Neutrophil (primary cell): Measurements from ENCODE around the gene DLL3.

Experiments
- H3K27ac ChIP-seq: fragments of 200-600 bp; sonication (generic); 2 replicates; pipeline ENCODE4 v1.5.1; 2016; ENCODE audit warnings: mild to moderate bottlenecking, moderate library complexity
- H3K27me3 ChIP-seq: fragments of 200-600 bp; sonication (generic); 2 replicates; pipeline ENCODE4 v1.6.0; 2016; ENCODE audit warnings: mild to moderate bottlenecking
- H3K36me3 ChIP-seq: fragments of 200-600 bp; sonication (generic); 2 replicates; pipeline ENCODE4 v1.5.1; 2017
- H3K4me1 ChIP-seq, 2 experiments: fragments of 200-600 bp in 1 of 2; sonication (generic) in 1 of 2; 1 replicate in 1 of 2; 2 replicates in 1 of 2; pipeline versions ENCODE4 v1.5.1 to v1.6.1; 2013 to 2016; ENCODE audit warnings: low read depth in 1 of 2, low read length in 1 of 2, mild to moderate bottlenecking in 1 of 2, moderate library complexity in 1 of 2; ENCODE audit not compliant: control insufficient read depth in 1 of 2, insufficient read depth in 1 of 2
- H3K4me3 ChIP-seq, 2 experiments: fragments of 200-600 bp in 1 of 2; sonication (generic) in 1 of 2; 1 replicate in 1 of 2; 2 replicates in 1 of 2; pipeline ENCODE4 v1.5.1; 2013 to 2016; ENCODE audit warnings: low read depth in 1 of 2, low read length in 1 of 2, mild to moderate bottlenecking in 1 of 2, moderate library complexity in 1 of 2
- H3K9me3 ChIP-seq: fragments of 200-600 bp; sonication (generic); 2 replicates; pipeline ENCODE4 v1.5.1; 2016
- TF ChIP-seq, protein P1 (sequence below): fragments of 200-600 bp; sonication (generic); IDR thresholded peaks from 2 replicates; pipeline ENCODE4 v1.5.1; 2016; ENCODE audit warnings: antibody characterized with exemption

The DLL3 gene

DNA sequence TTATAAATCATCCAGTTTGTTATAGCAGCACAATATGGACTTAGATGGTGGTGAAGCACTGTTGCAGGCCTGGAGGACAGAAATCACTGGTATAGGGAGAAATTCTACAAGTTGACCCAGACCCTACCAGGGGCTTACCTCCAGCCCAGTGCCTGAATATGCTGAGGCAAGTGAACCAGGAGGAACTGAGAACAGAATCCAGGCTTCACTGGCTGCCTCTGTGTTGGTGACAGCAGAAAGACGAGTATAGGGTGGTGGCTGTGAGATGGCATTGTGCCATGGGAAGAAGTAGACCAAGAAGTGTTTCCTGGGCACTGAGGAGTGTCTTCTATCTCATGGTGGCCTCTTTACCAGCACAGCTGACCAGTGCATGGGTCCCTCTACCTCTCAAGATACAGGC, 57.1 kb downstream of the DLL3 start:
- no peaks in the 10 kb centered on the region for H3K9me3 ChIP-seq
- no peaks in the 10 kb centered on the region for H3K4me1 ChIP-seq
- no peaks in the 10 kb centered on the region for H3K36me3 ChIP-seq
- H3K4me3 ChIP-seq: no peak overlapping the region
- H3K27ac ChIP-seq: no peak overlapping the region
- peaks cover 29% of the 10 kb centered on the region for H3K27me3 ChIP-seq
- TF ChIP-seq, protein P1, sequence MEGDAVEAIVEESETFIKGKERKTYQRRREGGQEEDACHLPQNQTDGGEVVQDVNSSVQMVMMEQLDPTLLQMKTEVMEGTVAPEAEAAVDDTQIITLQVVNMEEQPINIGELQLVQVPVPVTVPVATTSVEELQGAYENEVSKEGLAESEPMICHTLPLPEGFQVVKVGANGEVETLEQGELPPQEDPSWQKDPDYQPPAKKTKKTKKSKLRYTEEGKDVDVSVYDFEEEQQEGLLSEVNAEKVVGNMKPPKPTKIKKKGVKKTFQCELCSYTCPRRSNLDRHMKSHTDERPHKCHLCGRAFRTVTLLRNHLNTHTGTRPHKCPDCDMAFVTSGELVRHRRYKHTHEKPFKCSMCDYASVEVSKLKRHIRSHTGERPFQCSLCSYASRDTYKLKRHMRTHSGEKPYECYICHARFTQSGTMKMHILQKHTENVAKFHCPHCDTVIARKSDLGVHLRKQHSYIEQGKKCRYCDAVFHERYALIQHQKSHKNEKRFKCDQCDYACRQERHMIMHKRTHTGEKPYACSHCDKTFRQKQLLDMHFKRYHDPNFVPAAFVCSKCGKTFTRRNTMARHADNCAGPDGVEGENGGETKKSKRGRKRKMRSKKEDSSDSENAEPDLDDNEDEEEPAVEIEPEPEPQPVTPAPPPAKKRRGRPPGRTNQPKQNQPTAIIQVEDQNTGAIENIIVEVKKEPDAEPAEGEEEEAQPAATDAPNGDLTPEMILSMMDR: no peak
